ENCODE results near the gene ATG7. TPM values are rescaled to one million over a fixed set of nuclear protein-coding genes. Genes with fewer than 3 reads are reported as not detected.

Gene ATG7
- total RNA-seq, 1 experiment from 2014 or later: 36.0 TPM

GRCh38 chr3:11553436-11554235, 281.4 kb downstream of the ATG7 start:
- Histone ChIP-seq H3K4me1 (ENCODE audit: control insufficient read depth, insufficient read depth, low read length) (peaks cover 93% of the 10 kb centered on the region), H3K36me3 (ENCODE audit: control insufficient read depth, insufficient read depth, low read length) (peaks cover 2% of the 10 kb centered on the region), H3K4me3 (ENCODE audit: low read depth in 2 of 2, low read length in 2 of 2) (no peak overlapping the region), H3K27me3 (ENCODE audit: control insufficient read depth, insufficient read depth, low read length) (no peaks in the 10 kb centered on the region), H3K27ac (ENCODE audit: low read length) (peak overlapping the region; percentile 96), H3K9me3 (ENCODE audit: control insufficient read depth, insufficient read depth, low read depth, low read length) (no peaks in the 10 kb centered on the region)
- ATAC-seq (peak; percentile 55), DNase-seq (ENCODE audit: low read depth, low spot score) (no peak)
- CTCF ChIA-PET: no interaction called here
- BruUV-seq (replicated peaks): no TSS peak
- POLR2A ChIA-PET: interaction anchor here (0.6 to 1.0 kb wide), 2 partner anchors 22 to 47 kb away, joined by 3 to 4 read pairs; no protein-coding TSS in a partner anchor
- in situ Hi-C loops (cut with HindIII; ENCODE audit: low pct_unique_long_range_greater_than_20kb, low sequenced_read_pairs) (no loop called here), intact Hi-C loops (cut with micrococcal nuclease; ENCODE audit: unreplicated experiment) (loop anchor here (10.0 kb wide), 1 partner anchor 51 kb away; no protein-coding TSS in a partner anchor)
- TF ChIP-seq, protein P1, sequence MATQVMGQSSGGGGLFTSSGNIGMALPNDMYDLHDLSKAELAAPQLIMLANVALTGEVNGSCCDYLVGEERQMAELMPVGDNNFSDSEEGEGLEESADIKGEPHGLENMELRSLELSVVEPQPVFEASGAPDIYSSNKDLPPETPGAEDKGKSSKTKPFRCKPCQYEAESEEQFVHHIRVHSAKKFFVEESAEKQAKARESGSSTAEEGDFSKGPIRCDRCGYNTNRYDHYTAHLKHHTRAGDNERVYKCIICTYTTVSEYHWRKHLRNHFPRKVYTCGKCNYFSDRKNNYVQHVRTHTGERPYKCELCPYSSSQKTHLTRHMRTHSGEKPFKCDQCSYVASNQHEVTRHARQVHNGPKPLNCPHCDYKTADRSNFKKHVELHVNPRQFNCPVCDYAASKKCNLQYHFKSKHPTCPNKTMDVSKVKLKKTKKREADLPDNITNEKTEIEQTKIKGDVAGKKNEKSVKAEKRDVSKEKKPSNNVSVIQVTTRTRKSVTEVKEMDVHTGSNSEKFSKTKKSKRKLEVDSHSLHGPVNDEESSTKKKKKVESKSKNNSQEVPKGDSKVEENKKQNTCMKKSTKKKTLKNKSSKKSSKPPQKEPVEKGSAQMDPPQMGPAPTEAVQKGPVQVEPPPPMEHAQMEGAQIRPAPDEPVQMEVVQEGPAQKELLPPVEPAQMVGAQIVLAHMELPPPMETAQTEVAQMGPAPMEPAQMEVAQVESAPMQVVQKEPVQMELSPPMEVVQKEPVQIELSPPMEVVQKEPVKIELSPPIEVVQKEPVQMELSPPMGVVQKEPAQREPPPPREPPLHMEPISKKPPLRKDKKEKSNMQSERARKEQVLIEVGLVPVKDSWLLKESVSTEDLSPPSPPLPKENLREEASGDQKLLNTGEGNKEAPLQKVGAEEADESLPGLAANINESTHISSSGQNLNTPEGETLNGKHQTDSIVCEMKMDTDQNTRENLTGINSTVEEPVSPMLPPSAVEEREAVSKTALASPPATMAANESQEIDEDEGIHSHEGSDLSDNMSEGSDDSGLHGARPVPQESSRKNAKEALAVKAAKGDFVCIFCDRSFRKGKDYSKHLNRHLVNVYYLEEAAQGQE (IDR thresholded peaks at IDR 0.05; ENCODE audit: insufficient read depth in 1 of 2, low read depth in 2 of 2, low read length in 1 of 2): no peak
- TF ChIP-seq TCF7L2 (IDR thresholded peaks at IDR 0.05; ENCODE audit: low read depth, low read length) (peak; percentile 71), POLR2AphosphoS5 (IDR thresholded peaks at IDR 0.05; ENCODE audit: low read depth, low read length) (peak; percentile 59; the same call in 1 of the 2 replicates), SIN3A (IDR thresholded peaks at IDR 0.05; ENCODE audit: borderline replicate concordance, insufficient read depth, low read depth, low read length) (no peak)
- TF ChIP-seq, protein P2, sequence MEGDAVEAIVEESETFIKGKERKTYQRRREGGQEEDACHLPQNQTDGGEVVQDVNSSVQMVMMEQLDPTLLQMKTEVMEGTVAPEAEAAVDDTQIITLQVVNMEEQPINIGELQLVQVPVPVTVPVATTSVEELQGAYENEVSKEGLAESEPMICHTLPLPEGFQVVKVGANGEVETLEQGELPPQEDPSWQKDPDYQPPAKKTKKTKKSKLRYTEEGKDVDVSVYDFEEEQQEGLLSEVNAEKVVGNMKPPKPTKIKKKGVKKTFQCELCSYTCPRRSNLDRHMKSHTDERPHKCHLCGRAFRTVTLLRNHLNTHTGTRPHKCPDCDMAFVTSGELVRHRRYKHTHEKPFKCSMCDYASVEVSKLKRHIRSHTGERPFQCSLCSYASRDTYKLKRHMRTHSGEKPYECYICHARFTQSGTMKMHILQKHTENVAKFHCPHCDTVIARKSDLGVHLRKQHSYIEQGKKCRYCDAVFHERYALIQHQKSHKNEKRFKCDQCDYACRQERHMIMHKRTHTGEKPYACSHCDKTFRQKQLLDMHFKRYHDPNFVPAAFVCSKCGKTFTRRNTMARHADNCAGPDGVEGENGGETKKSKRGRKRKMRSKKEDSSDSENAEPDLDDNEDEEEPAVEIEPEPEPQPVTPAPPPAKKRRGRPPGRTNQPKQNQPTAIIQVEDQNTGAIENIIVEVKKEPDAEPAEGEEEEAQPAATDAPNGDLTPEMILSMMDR (IDR thresholded peaks at IDR 0.05): no peak

DNA sequence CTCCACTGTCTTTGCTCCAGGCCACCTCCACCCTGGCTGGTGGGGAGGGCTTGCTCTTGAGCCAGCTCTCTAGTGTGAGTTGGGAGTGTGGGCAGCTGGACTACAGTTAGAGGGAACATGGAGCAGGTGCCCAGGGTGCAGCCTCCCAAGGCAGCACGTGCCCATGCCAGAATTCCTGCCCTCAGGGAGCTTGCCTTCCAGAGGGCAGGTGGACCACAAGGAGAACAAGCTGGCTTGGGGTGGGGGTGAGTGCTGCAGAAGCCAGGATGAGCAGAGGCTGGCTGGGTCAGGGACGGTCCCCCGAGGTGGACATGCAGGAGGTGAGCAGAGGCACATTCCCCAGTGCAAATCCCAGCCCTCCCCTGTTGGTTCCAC, 282.0 kb downstream of the ATG7 start:
- peaks cover 2% of the 10 kb centered on the region for H3K36me3 ChIP-seq (ENCODE audit: control insufficient read depth, insufficient read depth, low read length)
- peak overlapping the region; percentile 96 for H3K27ac ChIP-seq (ENCODE audit: low read length)
- POLR2A ChIA-PET: interaction anchor here (1.1 kb wide), 1 partner anchor 9 kb away, joined by 3 read pairs; no protein-coding TSS in a partner anchor
- BruUV-seq (replicated peaks): no TSS peak
- no peak overlapping the region for H3K4me3 ChIP-seq (ENCODE audit: low read depth in 2 of 2, low read length in 2 of 2)
- ATAC-seq: peak; percentile 34
- no peak for TF ChIP-seq POLR2AphosphoS5 (IDR thresholded peaks at IDR 0.05; ENCODE audit: low read depth, low read length)
- TF ChIP-seq, protein P1 (IDR thresholded peaks at IDR 0.05; ENCODE audit: insufficient read depth in 1 of 2, low read depth in 2 of 2, low read length in 1 of 2): no peak
- TF ChIP-seq TCF7L2 (IDR thresholded peaks at IDR 0.05; ENCODE audit: low read depth, low read length): no peak
- no peak for TF ChIP-seq SIN3A (IDR thresholded peaks at IDR 0.05; ENCODE audit: borderline replicate concordance, insufficient read depth, low read depth, low read length)
- TF ChIP-seq, protein P2 (IDR thresholded peaks at IDR 0.05): no peak
- CTCF ChIA-PET: no interaction called here
- no peak for DNase-seq (ENCODE audit: low read depth, low spot score)
- in situ Hi-C loops (cut with HindIII; ENCODE audit: low pct_unique_long_range_greater_than_20kb, low sequenced_read_pairs) (no loop called here), intact Hi-C loops (cut with micrococcal nuclease; ENCODE audit: unreplicated experiment) (loop anchor here (10.0 kb wide), 1 partner anchor 51 kb away; no protein-coding TSS in a partner anchor)
- no peaks in the 10 kb centered on the region for H3K27me3 ChIP-seq (ENCODE audit: control insufficient read depth, insufficient read depth, low read length)
- H3K4me1 ChIP-seq (ENCODE audit: control insufficient read depth, insufficient read depth, low read length): peaks cover 93% of the 10 kb centered on the region
- H3K9me3 ChIP-seq (ENCODE audit: control insufficient read depth, insufficient read depth, low read depth, low read length): no peaks in the 10 kb centered on the region
